Cardiac fibroblast (primary cell): ENCODE data around the gene NDUFV1.
"Not testable (repeated sequence)": the region's sequence is repeated elsewhere in the genome, so short reads cannot be mapped to it uniquely, and the experiment has no call there.

Source experiments
- DNase-seq, 2 donors: peaks; one replicate each; pipeline versions ENCODE4 v3.0.0 to v3.0.0-alpha.2; 2010; ENCODE audit warnings: low read depth in 2 of 2
- H3K4me3 ChIP-seq, 2 donors: replicated peaks in 1 of 2; 1 replicate in 1 of 2; 2 replicates in 1 of 2; pipeline ENCODE4 v1.5.1; 2011; ENCODE audit warnings: low read depth in 2 of 2, low read length in 2 of 2, mild to moderate bottlenecking in 2 of 2, moderate library complexity in 1 of 2
- TF ChIP-seq, protein P1 (sequence below): IDR thresholded peaks from one replicate; pipeline ENCODE4 v1.5.1; 2011; ENCODE audit warnings: low read depth, mild to moderate bottlenecking, low read length, inconsistent platforms

NDUFV1 gene

DNA sequence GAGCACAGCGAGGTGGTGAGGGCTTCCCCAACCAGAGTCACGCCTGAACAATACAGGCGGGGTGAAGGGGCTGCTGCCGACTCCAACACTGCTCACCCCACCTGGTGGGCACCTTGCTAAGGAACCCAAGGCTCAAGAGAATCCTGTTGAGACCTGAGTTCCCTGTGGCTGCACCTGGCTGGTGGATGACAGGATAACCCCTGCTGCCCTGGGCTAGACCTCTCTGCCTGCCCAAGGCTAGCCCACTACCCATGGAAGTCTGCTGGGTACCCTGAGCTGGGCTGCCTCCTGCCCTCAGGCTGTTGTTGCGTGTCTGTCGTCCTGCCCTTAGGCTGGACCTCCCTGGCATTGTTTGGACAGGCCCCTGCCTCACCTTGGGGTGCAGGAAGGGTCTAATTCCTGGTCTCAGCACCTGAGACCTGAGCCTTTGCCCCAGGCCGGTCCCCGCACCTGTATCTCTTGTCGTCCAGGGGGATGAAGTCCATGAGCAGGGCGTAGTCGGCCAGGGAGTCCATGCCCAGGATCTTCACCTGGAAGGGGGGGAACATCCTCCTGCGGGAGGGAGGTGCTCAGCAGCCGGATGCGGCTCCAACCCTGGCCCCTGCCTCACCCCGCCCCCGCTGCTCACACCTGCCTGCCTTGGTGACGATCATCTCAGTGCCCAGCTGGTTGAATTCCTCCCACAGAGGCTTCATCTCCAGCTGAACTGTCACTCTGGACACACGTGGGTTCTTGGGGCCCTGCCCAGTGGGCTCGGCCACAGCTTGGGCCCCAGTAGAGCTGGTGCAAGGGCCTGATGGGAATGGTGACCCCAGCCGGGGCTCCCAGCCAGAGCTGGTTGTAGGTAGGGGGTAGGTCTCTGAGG is 27.9 kb downstream of the NDUFV1 start:
- TF ChIP-seq, protein P1, sequence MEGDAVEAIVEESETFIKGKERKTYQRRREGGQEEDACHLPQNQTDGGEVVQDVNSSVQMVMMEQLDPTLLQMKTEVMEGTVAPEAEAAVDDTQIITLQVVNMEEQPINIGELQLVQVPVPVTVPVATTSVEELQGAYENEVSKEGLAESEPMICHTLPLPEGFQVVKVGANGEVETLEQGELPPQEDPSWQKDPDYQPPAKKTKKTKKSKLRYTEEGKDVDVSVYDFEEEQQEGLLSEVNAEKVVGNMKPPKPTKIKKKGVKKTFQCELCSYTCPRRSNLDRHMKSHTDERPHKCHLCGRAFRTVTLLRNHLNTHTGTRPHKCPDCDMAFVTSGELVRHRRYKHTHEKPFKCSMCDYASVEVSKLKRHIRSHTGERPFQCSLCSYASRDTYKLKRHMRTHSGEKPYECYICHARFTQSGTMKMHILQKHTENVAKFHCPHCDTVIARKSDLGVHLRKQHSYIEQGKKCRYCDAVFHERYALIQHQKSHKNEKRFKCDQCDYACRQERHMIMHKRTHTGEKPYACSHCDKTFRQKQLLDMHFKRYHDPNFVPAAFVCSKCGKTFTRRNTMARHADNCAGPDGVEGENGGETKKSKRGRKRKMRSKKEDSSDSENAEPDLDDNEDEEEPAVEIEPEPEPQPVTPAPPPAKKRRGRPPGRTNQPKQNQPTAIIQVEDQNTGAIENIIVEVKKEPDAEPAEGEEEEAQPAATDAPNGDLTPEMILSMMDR = no peak
- no peak for DNase-seq
- no peak overlapping the region for H3K4me3 ChIP-seq

DNA sequence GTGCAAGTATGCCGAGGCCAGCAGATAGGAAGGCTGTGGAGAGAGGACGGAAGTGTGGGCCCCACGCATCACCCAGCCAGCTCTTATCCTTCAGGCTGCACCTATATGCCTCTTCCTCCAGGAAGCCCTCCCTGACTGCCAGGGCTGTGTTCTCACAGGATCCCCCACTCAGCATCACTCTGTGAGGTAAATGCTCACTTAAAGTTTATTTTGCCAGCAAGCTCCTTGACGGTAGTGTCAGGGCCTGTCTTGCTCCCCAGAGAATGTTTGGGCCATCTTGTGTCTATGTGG is 28.4 kb downstream of the NDUFV1 start:
- TF ChIP-seq, protein P1 = no peak
- no peak for DNase-seq
- H3K4me3 ChIP-seq = no peak overlapping the region

DNA sequence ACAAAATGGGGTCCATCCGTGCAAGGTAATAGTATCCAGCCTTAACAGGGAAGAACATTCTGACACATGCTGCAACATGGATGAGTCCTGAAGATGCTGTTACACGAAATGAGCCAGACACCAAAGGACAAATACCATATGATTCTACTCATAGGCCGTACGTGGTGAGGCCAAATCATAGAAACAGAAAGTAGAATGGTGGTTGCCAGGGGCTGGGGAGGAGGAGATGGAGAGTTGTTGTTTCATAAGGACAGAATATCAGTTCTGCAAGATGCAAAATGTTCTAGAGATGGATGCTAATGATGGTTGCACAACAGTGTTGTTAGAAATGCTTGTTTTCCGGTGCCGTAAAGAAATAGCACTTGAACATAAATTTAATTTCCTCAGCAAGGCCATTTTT is 30.2 kb downstream of the NDUFV1 start:
- TF ChIP-seq, protein P1 = no peak
- no peak for DNase-seq
- H3K4me3 ChIP-seq = no peak overlapping the region

DNA sequence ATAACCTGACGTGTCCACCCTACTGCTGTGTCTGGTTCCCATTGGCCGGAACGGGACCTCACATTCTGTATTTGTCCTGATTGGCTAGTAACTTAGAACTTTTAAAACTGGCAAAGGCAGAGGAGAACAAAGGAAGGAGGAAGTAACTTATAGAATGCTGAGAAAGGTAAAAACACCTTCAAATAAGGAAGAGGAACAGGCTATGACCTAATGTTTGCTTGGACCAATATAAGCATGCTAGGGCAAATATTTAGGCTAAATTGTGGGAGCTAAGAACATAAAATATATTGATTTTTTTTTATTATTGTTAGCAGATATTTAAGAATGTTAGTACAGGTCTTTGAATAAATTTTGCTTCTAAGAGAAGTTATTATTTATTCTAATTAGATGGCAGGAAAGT is 30.7 kb downstream of the NDUFV1 start:
- H3K4me3 ChIP-seq, DNase-seq: not testable (repeated sequence)

DNA sequence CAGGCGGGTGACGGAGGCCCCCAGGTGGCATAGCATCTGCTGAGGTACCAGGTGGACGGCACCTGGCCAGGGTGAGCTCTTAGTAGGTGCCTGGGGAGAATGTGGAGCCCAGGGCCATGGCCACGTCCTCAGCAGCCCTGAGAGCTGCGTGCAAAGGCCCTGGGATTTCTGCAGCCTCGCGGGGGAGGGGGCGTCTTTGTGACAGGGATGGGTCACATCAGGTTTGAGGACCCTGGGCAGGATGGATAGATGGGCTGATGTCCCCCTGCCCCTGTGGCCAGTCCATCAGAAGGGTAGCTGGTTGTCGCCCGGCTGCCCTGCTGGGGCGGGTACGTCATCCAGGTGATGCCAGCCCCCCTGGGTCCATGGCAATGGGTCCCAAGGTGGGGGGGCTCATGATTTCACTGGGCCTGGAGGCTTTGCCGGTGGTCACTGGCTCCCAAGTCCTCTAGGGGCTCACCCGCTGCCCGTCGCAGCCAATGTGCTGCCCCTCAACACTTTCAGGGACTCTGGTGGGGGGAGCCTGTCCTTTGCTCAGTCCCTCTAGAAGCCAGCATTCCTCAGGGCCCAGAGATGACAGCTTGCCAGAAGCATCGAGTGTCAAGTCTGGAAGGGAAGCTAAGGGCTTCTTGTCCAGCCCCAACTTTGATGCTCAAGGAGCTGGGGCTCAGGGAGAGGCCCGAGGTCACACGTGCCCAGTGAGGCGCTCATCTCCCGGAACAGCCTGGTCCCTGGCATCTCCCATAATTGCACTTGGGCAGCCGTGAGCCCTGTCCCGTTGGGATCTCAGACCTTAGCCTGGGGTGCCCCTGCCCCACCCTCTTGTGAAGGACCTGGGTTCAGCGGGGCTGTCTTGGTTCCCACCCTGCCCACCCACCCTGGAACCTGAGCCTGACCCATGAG is 32.0 kb downstream of the NDUFV1 start:
- no peak for DNase-seq
- TF ChIP-seq, protein P1 = no peak
- no peak overlapping the region for H3K4me3 ChIP-seq

DNA sequence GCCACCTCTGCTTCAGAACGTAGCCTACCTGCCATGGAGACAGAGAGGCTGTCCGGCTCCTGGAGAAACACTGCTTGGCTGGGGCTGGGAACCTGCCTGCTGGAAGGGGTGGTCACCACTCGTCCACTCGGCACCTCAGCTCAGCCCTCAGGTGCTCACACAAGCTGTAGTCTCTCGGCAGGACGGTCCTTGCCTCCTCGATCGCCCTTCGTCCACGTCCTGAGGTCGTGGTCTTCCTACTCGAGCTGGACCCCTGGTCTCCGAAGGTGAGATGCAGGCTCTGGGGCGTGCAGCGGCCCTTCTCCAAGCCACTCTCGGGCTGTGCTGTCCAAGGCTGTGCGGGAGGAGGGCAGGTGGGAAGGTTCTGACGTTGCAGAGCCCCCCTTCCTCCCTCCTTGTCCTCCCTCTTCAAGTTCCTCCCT is 32.7 kb downstream of the NDUFV1 start, which contains the start of gene TBX10:
TSS of gene TBX10 (minus strand) at position 326 of the 422 bp plus-strand sequence. CDS start at position 35, 291 bp downstream.
- TF ChIP-seq, protein P1 = no peak
- no peak within 1 kb of the TSS for H3K4me3 ChIP-seq
- no peak for DNase-seq
